Loucy (cell line): ENCODE data around the gene SESN3.

Experiments used
- H2AFZ ChIP-seq: fragments of 200-600 bp; sonication (generic); 2 replicates; pipeline ENCODE4 v1.6.0; 2016; ENCODE audit warnings: antibody characterized with exemption, mild to moderate bottlenecking, low read length, moderate library complexity
- H3F3A ChIP-seq: fragments of 200-600 bp; 2 replicates; pipeline ENCODE4 v1.6.0; 2016; ENCODE audit warnings: antibody characterized with exemption, low read depth, mild to moderate bottlenecking
- H3K27me3 ChIP-seq: fragments of 200-600 bp; sonication (generic); 2 replicates; pipeline ENCODE4 v1.6.1; 2014; ENCODE audit warnings: low read length, mild to moderate bottlenecking; ENCODE audit not compliant: insufficient read depth, poor library complexity, severe bottlenecking
- H3K36me3 ChIP-seq: fragments of 200-600 bp; sonication (generic); 2 replicates; pipeline ENCODE4 v1.6.1; 2016; ENCODE audit warnings: low read length; ENCODE audit not compliant: insufficient read depth
- H3K4me1 ChIP-seq: fragments of 200-600 bp; sonication (generic); 2 replicates; pipeline ENCODE4 v1.5.1; 2014; ENCODE audit warnings: low read length, mild to moderate bottlenecking; ENCODE audit not compliant: insufficient read depth, poor library complexity, severe bottlenecking
- H3K4me2 ChIP-seq: fragments of 200-600 bp; sonication (generic); 2 replicates; pipeline ENCODE4 v1.6.0; 2014; ENCODE audit warnings: antibody characterized with exemption, low read length, low read depth, mild to moderate bottlenecking; ENCODE audit not compliant: poor library complexity, severe bottlenecking
- H3K4me3 ChIP-seq: fragments of 200-600 bp; sonication (generic); 2 replicates; pipeline ENCODE4 v1.5.1; 2014; ENCODE audit warnings: low read length, mild to moderate bottlenecking, mixed read lengths; ENCODE audit not compliant: poor library complexity, severe bottlenecking
- H3K79me2 ChIP-seq: fragments of 200-600 bp; sonication (generic); 2 replicates; pipeline ENCODE4 v1.6.1; 2014; ENCODE audit warnings: low read length; ENCODE audit not compliant: insufficient read depth
- H3K9ac ChIP-seq: fragments of 200-600 bp; sonication (generic); 2 replicates; pipeline ENCODE4 v1.6.0; 2014; ENCODE audit warnings: mild to moderate bottlenecking, low read depth, low read length, moderate library complexity; ENCODE audit not compliant: poor library complexity, severe bottlenecking
- H3K9me2 ChIP-seq: fragments of 200-600 bp; sonication (generic); replicated peaks from 2 replicates; pipeline ENCODE4 v1.6.1; 2016; ENCODE audit warnings: low read depth, low read length, mixed read lengths
- H3K9me3 ChIP-seq: fragments of 200-600 bp; sonication (generic); 2 replicates; pipeline ENCODE4 v1.6.1; 2014; ENCODE audit warnings: mild to moderate bottlenecking, antibody characterized with exemption, low read length, low read depth; ENCODE audit not compliant: insufficient read depth
- H4K20me1 ChIP-seq: fragments of 200-600 bp; sonication (generic); 2 replicates; pipeline ENCODE4 v1.6.0; 2014; ENCODE audit warnings: antibody characterized with exemption, low read length, mild to moderate bottlenecking; ENCODE audit not compliant: insufficient read depth, poor library complexity, severe bottlenecking
- CTCF ChIP-seq: fragments of 200-600 bp; sonication (generic); conservative IDR thresholded peaks from 2 replicates; pipeline ENCODE4 v1.5.1; 2014; ENCODE audit warnings: mild to moderate bottlenecking, antibody characterized with exemption, low read length
- EZH2phosphoT487 ChIP-seq: fragments of 200-600 bp; IDR thresholded peaks from 2 replicates; pipeline ENCODE4 v1.6.1; 2018; ENCODE audit warnings: antibody characterized with exemption, mild to moderate bottlenecking, moderate library complexity, borderline replicate concordance

The SESN3 gene

DNA sequence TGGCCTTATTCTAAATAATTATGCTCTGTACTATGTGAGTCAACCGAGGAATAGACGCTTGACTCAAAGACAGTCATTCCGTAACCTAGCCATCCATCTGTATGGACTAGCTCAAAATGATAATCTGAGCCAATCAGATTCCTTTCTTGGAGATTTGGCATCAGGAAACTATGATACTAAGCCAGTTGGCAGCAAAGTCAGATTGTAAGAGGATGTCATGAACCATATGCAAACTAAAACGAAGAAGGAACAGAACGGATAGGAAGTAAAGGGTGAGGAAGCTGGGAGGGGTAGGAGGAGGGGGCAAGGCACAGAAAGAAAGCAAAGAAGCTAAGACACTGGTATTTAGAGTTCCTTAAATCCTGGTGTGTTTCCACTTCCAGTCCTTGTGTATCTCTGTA is 10.7 kb upstream of the SESN3 start:
- Histone ChIP-seq H3K27me3 (no peaks in the 10 kb centered on the region), H3K9me2 (no peaks in the 10 kb centered on the region), H3K4me3 (no peak overlapping the region), H4K20me1 (no peaks in the 10 kb centered on the region), H3K36me3 (no peaks in the 10 kb centered on the region), H3K4me2 (no peak overlapping the region), H3K79me2 (no peaks in the 10 kb centered on the region), H3K9ac (no peak overlapping the region), H3F3A (no peaks in the 10 kb centered on the region), H2AFZ (no peak overlapping the region), H3K9me3 (no peaks in the 10 kb centered on the region), H3K4me1 (no peaks in the 10 kb centered on the region)
- TF ChIP-seq EZH2phosphoT487 (no peak), CTCF (no peak)

- Histone ChIP-seq H2AFZ (no peak overlapping the region), H3K4me2 (no peak overlapping the region), H3K4me1 (no peaks in the 10 kb centered on the region), H3K9me2 (no peaks in the 10 kb centered on the region), H3K4me3 (no peak overlapping the region), H3K27me3 (no peaks in the 10 kb centered on the region), H3K79me2 (no peaks in the 10 kb centered on the region), H3F3A (no peaks in the 10 kb centered on the region), H3K36me3 (no peaks in the 10 kb centered on the region), H3K9me3 (no peaks in the 10 kb centered on the region), H4K20me1 (no peaks in the 10 kb centered on the region), H3K9ac (no peak overlapping the region)
- TF ChIP-seq EZH2phosphoT487 (no peak), CTCF (no peak)
These were observed 9.1 kb upstream of the SESN3 start for GRCh38 chr11:95239871-95240649.

GRCh38 chr11:95232666-95233065 is 1.7 kb upstream of the SESN3 start:
- Histone ChIP-seq H3K79me2 (peaks cover 30% of the 10 kb centered on the region), H2AFZ (peak overlapping the region; percentile 75; the same call in 1 of the 2 replicates), H3K27me3 (no peaks in the 10 kb centered on the region), H3K4me2 (peak overlapping the region; percentile 87), H3K4me1 (peaks cover 35% of the 10 kb centered on the region), H3K4me3 (peak overlapping the region; percentile 72), H4K20me1 (peaks cover 16% of the 10 kb centered on the region), H3K9ac (peak overlapping the region; percentile 83), H3K9me2 (no peaks in the 10 kb centered on the region), H3F3A (no peaks in the 10 kb centered on the region), H3K9me3 (no peaks in the 10 kb centered on the region), H3K36me3 (no peaks in the 10 kb centered on the region)
- TF ChIP-seq EZH2phosphoT487, result no peak
- TF ChIP-seq CTCF, result no peak
